ENCODE data around the gene RAB37. TPM values are rescaled to one million over a fixed set of nuclear protein-coding genes. Genes with fewer than 3 reads are reported as not detected.

RAB37 gene
- total RNA-seq, 1 donor: not detected

DNA sequence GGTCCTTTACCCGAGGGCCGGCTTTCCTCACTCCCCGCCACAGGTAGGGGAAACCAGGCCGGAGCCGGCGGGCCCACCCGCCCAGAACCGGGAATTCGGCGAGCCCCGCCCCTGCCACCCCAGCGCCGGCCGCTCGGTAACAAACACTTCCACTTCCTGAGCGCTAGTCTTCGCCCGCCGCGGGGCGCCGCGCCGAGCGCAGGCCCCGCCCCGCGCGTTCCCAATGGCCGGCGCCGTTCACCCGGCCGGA lies 11.1 kb downstream of the RAB37 start:
- DNase-seq (ENCODE audit: low read depth): no peak

DNA sequence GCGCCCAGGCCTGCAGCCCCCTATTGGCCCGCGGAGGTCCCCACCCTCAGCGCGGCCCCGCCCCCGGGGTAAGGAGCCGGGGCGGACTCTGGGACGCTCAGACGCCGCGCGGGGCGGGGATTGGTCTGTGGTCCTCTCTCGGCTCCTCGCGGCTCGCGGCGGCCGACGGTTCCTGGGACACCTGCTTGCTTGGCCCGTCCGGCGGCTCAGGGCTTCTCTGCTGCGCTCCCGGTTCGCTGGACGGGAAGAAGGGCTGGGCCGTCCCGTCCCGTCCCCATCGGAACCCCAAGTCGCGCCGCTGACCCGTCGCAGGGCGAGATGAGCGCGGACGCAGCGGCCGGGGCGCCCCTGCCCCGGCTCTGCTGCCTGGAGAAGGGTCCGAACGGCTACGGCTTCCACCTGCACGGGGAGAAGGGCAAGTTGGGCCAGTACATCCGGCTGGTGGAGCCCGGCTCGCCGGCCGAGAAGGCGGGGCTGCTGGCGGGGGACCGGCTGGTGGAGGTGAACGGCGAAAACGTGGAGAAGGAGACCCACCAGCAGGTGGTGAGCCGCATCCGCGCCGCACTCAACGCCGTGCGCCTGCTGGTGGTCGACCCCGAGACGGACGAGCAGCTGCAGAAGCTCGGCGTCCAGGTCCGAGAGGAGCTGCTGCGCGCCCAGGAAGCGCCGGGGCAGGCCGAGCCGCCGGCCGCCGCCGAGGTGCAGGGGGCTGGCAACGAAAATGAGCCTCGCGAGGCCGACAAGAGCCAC lies 11.6 kb downstream of the RAB37 start, which contains the start of gene NHERF1:
NHERF1 (plus strand) TSS at position 100 of the 750 bp plus-strand sequence; CDS start at position 319, 219 bp downstream.
- TF ChIP-seq, protein P1, sequence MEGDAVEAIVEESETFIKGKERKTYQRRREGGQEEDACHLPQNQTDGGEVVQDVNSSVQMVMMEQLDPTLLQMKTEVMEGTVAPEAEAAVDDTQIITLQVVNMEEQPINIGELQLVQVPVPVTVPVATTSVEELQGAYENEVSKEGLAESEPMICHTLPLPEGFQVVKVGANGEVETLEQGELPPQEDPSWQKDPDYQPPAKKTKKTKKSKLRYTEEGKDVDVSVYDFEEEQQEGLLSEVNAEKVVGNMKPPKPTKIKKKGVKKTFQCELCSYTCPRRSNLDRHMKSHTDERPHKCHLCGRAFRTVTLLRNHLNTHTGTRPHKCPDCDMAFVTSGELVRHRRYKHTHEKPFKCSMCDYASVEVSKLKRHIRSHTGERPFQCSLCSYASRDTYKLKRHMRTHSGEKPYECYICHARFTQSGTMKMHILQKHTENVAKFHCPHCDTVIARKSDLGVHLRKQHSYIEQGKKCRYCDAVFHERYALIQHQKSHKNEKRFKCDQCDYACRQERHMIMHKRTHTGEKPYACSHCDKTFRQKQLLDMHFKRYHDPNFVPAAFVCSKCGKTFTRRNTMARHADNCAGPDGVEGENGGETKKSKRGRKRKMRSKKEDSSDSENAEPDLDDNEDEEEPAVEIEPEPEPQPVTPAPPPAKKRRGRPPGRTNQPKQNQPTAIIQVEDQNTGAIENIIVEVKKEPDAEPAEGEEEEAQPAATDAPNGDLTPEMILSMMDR (IDR thresholded peaks at IDR 0.05; ENCODE audit: insufficient read depth, low read depth, low read length): no peak
- peak within 1 kb of the TSS; percentile 98 for H3K4me3 ChIP-seq (ENCODE audit: low read depth, low read length)
- peak; percentile 91 for DNase-seq (ENCODE audit: low read depth)

More for the DNA sequence above, 11.1 kb downstream of the RAB37 start:
- H3K4me3 ChIP-seq (ENCODE audit: low read depth, low read length): peak overlapping the region; percentile 57
- TF ChIP-seq, protein P1 (IDR thresholded peaks at IDR 0.05; ENCODE audit: insufficient read depth, low read depth, low read length): no peak

DNA sequence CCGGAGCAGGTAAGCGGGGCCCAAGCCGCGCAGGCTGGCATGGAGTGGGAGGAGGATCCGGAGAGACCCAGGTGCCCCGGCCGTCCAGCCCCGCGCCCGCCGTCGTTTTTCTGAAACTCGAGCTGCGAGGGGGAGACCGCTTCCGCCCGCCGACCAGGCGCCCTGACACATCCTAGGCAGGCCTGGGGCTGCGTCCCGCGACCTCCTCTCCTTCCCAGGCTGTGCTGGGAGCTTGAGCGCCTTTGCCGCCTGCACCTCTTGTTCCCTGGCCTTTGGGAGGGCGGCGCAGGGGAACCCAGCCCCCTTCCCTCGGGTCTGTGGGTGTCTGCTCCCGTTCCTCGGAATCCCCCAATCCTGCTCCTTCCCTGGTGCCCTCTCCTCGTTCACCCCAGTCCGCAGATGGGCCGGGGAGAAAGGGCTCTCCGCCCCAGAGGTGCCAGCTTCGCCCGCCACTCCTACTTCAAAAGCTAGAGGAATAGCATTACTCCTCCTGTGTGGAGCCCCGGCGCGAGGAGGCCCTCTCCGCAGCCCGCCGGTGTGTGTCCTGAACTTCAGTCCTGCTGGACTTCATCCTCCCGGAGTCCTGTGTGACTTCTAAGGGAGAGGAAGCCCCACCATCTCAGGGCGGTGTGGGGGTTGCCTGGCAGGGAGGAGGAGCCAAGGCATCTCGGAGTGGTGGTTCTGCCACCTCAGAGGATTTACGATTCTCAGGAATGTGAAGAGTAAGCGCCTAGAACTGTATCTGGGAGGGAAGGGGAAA lies 12.4 kb downstream of the RAB37 start:
- TF ChIP-seq, protein P1 (IDR thresholded peaks at IDR 0.05; ENCODE audit: insufficient read depth, low read depth, low read length): no peak
- peak; percentile 58 for DNase-seq (ENCODE audit: low read depth)

DNA sequence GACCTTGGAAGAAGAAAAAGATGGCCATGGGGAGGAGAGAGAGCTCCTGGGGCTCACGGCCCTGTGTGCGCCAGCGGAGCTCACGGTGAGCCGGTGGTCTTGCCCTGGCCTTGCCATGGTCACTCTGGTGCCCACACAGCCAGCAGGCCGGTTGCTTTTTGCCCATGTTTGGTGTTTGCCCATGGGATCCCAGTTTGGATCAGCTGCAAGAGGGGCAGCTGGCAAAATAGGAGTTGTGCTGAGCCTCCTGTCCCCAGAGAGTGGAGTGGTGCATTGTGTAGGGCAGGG lies 12.9 kb downstream of the RAB37 start:
- H3K4me3 ChIP-seq (ENCODE audit: low read depth, low read length): peak overlapping the region; percentile 98
- DNase-seq (ENCODE audit: low read depth): no peak
- TF ChIP-seq, protein P1 (IDR thresholded peaks at IDR 0.05; ENCODE audit: insufficient read depth, low read depth, low read length): no peak

More for the DNA sequence above, 12.4 kb downstream of the RAB37 start:
- peak overlapping the region; percentile 98 for H3K4me3 ChIP-seq (ENCODE audit: low read depth, low read length)

DNA sequence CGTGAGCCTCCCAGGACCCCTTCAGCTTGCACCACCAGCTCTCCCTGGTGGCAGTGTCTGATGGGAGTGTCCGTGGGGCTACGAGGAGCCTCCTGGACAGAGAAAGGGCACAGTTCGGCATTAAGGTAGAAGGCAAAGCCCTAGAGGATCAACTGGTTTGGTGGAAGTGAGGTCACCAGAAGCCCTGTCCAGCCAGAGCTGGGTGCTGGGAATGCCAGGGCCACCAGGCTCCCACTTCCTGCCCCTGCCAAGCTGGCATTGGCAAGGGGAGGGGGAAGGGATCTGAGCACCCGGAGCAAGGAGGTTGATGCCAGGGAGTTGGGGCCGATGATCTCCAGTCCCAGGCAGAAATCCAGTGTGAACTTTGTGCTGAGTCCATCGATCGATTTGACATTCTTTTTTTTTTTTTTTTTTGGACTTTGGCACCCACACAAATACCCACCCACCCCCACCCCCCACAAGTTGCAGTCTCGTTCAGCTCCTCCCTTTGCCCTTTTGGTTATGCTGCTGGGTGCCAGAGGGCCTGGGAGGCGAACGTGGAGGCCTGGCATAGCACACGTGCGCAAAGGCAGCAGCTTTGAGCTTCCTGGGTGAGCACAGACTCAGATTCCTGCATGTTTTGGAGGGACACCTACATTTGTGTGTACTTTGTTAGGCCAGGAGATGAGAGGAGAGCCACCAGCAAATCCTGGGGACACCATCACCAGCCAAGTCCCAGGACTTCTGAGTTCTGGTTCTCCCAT lies 13.4 kb downstream of the RAB37 start:
- peak overlapping the region; percentile 98 for H3K4me3 ChIP-seq (ENCODE audit: low read depth, low read length)
- DNase-seq (ENCODE audit: low read depth): no peak
- TF ChIP-seq, protein P1 (IDR thresholded peaks at IDR 0.05; ENCODE audit: insufficient read depth, low read depth, low read length): no peak

DNA sequence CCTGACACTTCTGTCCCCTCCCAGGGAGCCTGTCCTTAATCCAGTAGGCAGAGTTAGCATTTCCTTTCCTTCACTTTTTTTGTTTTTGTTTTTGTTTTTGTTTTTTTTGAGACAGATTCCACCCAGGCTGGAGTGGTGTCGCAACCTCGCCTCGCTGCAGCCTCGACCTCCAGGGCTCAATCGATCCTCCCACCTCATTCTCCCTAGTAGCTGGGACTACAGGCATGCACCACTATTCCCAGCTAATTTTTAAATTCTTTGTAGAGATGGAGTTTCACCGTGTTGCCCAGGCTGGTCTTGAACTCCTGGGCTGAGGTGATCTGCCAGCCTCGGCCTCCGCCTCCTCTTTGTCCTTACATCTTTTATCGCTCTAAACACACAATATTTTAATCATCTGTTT lies 15.4 kb downstream of the RAB37 start:
- DNase-seq (ENCODE audit: low read depth): no peak
- TF ChIP-seq, protein P1 (IDR thresholded peaks at IDR 0.05; ENCODE audit: insufficient read depth, low read depth, low read length): no peak
- peak overlapping the region; percentile 2 for H3K4me3 ChIP-seq (ENCODE audit: low read depth, low read length)

Measured in fibroblast of villous mesenchyme (primary cell).